ENCODE measurements around the gene DUSP16. TPM values are rescaled to one million over a fixed set of nuclear protein-coding genes. Genes with fewer than 3 reads are reported as not detected.

DUSP16 gene
- total RNA-seq, 3 donors from 2014 or later (not counting 1 experiment from before 2014, with no cell fraction given), result 6.9 to 19.9 (median 10.0) TPM

DNA sequence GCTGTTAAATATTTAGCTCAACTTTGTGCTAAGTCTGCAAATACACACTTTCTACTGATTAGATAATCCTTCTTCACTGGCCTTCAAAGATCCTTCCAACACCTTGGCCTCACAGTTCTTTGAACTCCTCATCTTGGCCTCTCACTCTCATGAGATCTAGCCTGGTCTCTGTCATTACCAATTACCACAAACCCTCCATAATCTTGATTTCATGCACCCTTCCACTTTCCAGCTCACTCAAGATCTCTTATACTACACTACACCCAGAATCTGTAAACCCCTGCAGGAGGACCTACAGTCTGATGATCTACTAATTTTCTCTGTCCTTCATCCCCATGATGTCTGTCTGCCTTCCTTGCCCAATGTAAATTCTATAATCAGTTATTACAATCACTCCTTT lies 71.1 kb downstream of the DUSP16 start:
- H3K27ac ChIP-seq (ENCODE audit: low read length), result no peak overlapping the region
- Mint-ChIP-seq H3K4me3 (no peak overlapping the region), H3K9me3 (no peaks in the 10 kb centered on the region), H3K36me3 (no peaks in the 10 kb centered on the region), H3K27me3 (ENCODE audit: low read depth in 2 of 2) (no peaks in the 10 kb centered on the region), H3K27ac (no peak overlapping the region), H3K4me1 (no peaks in the 10 kb centered on the region)
- H3K4me3 ChIP-seq (ENCODE audit: low read length), result no peak overlapping the region
- H3K36me3 ChIP-seq (ENCODE audit: control insufficient read depth, insufficient read depth, low read length), result peaks cover 2% of the 10 kb centered on the region
- no peak for ATAC-seq
- intact Hi-C loops (cut with micrococcal nuclease), result no loop called here
- no peaks in the 10 kb centered on the region for H3K27me3 ChIP-seq (ENCODE audit: control insufficient read depth, insufficient read depth, low read length)
- H3K4me1 ChIP-seq (ENCODE audit: control insufficient read depth, insufficient read depth, low read length), result no peaks in the 10 kb centered on the region
- no peak for DNase-seq
- H3K9me3 ChIP-seq (ENCODE audit: control insufficient read depth, insufficient read depth, low read length), result no peaks in the 10 kb centered on the region
- TF ChIP-seq, protein P1, sequence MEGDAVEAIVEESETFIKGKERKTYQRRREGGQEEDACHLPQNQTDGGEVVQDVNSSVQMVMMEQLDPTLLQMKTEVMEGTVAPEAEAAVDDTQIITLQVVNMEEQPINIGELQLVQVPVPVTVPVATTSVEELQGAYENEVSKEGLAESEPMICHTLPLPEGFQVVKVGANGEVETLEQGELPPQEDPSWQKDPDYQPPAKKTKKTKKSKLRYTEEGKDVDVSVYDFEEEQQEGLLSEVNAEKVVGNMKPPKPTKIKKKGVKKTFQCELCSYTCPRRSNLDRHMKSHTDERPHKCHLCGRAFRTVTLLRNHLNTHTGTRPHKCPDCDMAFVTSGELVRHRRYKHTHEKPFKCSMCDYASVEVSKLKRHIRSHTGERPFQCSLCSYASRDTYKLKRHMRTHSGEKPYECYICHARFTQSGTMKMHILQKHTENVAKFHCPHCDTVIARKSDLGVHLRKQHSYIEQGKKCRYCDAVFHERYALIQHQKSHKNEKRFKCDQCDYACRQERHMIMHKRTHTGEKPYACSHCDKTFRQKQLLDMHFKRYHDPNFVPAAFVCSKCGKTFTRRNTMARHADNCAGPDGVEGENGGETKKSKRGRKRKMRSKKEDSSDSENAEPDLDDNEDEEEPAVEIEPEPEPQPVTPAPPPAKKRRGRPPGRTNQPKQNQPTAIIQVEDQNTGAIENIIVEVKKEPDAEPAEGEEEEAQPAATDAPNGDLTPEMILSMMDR (IDR thresholded peaks at IDR 0.05), result no peak

DNA sequence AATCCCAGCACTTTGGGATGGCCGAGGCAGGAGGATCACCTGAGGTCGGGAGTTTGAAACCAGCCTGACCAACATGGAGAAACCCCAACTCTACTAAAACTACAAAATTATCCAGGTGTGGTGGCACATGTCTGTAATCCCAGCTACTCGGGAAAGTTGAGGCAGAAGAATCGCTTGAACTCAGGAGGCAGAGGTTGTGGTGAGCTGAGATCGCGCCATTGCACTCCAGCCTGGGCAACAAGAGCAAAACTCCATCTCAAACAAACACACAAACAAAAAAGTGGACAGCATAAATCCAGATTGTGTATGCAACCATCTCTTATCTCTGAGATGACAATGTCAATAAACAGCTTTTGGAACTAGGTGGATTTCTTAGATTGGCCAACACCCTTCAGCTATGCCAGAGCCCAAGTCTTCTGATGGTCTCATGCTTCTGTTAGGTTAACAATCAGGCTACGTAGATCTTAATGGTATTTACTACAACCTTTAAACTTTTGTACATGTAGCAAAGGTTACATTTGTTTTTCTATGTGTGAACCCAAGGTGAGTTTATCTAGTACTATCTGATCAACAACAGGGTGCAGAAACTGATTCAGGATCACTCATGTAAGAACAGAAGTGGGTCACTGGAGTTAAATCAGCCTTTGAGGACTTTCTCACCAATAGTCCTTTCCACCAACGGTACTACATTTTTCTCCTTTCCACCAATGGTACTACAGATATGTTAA lies 73.7 kb downstream of the DUSP16 start:
- Histone ChIP-seq H3K27ac (ENCODE audit: low read length) (no peak overlapping the region), H3K4me1 (ENCODE audit: control insufficient read depth, insufficient read depth, low read length) (no peaks in the 10 kb centered on the region), H3K36me3 (ENCODE audit: control insufficient read depth, insufficient read depth, low read length) (no peaks in the 10 kb centered on the region), H3K9me3 (ENCODE audit: control insufficient read depth, insufficient read depth, low read length) (no peaks in the 10 kb centered on the region), H3K27me3 (ENCODE audit: control insufficient read depth, insufficient read depth, low read length) (no peaks in the 10 kb centered on the region), H3K4me3 (ENCODE audit: low read length) (no peak overlapping the region)
- ATAC-seq (no peak), DNase-seq (no peak)
- Mint-ChIP-seq H3K36me3 (no peaks in the 10 kb centered on the region), H3K4me1 (no peaks in the 10 kb centered on the region), H3K9me3 (no peaks in the 10 kb centered on the region), H3K4me3 (no peak overlapping the region), H3K27me3 (ENCODE audit: low read depth in 2 of 2) (no peaks in the 10 kb centered on the region), H3K27ac (no peak overlapping the region)
- intact Hi-C loops (cut with micrococcal nuclease), result no loop called here
- TF ChIP-seq, protein P1 (IDR thresholded peaks at IDR 0.05), result no peak
- WGBS (ENCODE audit: insufficient coverage), result 96% methylated on average over 7 of the region's 8 CpGs

DNA sequence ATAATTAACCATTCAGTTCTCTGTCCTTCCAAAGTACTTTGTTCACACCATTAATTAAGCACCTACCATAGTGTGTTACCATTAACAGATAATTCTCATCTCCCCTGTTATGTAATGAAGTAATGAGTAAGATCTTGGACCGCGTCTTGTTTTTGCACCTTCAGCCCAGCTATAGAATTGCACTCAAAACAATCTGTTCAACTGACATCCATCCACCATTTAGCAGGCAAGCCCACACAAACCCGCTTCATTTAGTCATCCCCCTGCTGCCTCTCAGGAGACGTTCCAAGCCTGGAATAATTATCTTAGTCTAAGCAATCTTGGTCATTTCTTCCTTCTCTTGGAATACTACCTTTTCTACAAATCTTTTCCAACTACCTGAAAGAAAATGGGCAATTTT lies 74.4 kb downstream of the DUSP16 start:
- Histone ChIP-seq H3K27ac (ENCODE audit: low read length) (no peak overlapping the region), H3K4me3 (ENCODE audit: low read length) (no peak overlapping the region), H3K27me3 (ENCODE audit: control insufficient read depth, insufficient read depth, low read length) (no peaks in the 10 kb centered on the region), H3K4me1 (ENCODE audit: control insufficient read depth, insufficient read depth, low read length) (no peaks in the 10 kb centered on the region), H3K9me3 (ENCODE audit: control insufficient read depth, insufficient read depth, low read length) (no peaks in the 10 kb centered on the region), H3K36me3 (ENCODE audit: control insufficient read depth, insufficient read depth, low read length) (no peaks in the 10 kb centered on the region)
- TF ChIP-seq, protein P1 (IDR thresholded peaks at IDR 0.05), result no peak
- no peaks in the 10 kb centered on the region for H3K27me3 Mint-ChIP-seq (ENCODE audit: low read depth in 2 of 2)
- no peak overlapping the region for H3K27ac Mint-ChIP-seq
- DNase-seq (no peak), ATAC-seq (no peak)
- intact Hi-C loops (cut with micrococcal nuclease), result no loop called here
- no peak overlapping the region for H3K4me3 Mint-ChIP-seq
- H3K36me3 Mint-ChIP-seq, result no peaks in the 10 kb centered on the region
- no peaks in the 10 kb centered on the region for H3K4me1 Mint-ChIP-seq
- no peaks in the 10 kb centered on the region for H3K9me3 Mint-ChIP-seq
- 93% methylated on average over 4 of the region's 4 CpGs for WGBS (ENCODE audit: insufficient coverage)

DNA sequence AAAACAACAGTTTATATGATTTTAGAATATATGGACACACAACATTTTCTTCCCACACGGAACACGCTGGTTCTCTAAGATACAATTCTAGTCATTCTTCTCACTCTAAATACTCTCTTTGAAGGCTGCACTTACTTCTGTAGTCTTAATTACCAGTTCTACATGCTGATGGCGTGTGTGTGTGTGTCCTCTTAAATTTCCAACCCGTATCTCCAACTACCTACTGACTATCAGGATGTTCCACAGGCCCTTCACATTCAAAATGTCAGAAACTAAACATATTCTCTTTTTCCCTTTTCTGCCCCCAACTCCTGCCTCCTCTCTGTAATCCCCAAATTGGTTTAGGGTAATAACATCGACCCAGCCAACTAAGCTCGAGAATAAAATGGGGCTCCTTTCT lies 75.2 kb downstream of the DUSP16 start:
- Histone ChIP-seq H3K27me3 (ENCODE audit: control insufficient read depth, insufficient read depth, low read length) (no peaks in the 10 kb centered on the region), H3K36me3 (ENCODE audit: control insufficient read depth, insufficient read depth, low read length) (no peaks in the 10 kb centered on the region), H3K27ac (ENCODE audit: low read length) (no peak overlapping the region), H3K9me3 (ENCODE audit: control insufficient read depth, insufficient read depth, low read length) (no peaks in the 10 kb centered on the region), H3K4me3 (ENCODE audit: low read length) (no peak overlapping the region), H3K4me1 (ENCODE audit: control insufficient read depth, insufficient read depth, low read length) (peaks cover 4% of the 10 kb centered on the region)
- WGBS (ENCODE audit: insufficient coverage), result 93% methylated on average over 6 of the region's 6 CpGs
- intact Hi-C loops (cut with micrococcal nuclease), result no loop called here
- Mint-ChIP-seq H3K4me3 (no peak overlapping the region), H3K4me1 (peaks cover 0 to under 1% of the 10 kb centered on the region in 2 donors), H3K27ac (peak overlapping the region in 1 of 2 donors; percentile 17), H3K27me3 (ENCODE audit: low read depth in 2 of 2) (no peaks in the 10 kb centered on the region), H3K36me3 (no peaks in the 10 kb centered on the region), H3K9me3 (no peaks in the 10 kb centered on the region)
- ATAC-seq, result no peak
- TF ChIP-seq, protein P1 (IDR thresholded peaks at IDR 0.05), result no peak
- DNase-seq, result no peak
